Hematopoietic multipotent progenitor cell treated with erythropoietin and hydrocortisone succinate and interleukin-3 and kit ligand, for 8 days (in vitro differentiated cells): ENCODE results near the gene MMGT1.
"Not testable (repeated sequence)": the region's sequence is repeated elsewhere in the genome, so short reads cannot be mapped to it uniquely, and the experiment has no call there.

Source experiments
- DNase-seq: peaks from one replicate; pipeline ENCODE4 v3.0.0-alpha.2; 2015

MMGT1 gene

DNA sequence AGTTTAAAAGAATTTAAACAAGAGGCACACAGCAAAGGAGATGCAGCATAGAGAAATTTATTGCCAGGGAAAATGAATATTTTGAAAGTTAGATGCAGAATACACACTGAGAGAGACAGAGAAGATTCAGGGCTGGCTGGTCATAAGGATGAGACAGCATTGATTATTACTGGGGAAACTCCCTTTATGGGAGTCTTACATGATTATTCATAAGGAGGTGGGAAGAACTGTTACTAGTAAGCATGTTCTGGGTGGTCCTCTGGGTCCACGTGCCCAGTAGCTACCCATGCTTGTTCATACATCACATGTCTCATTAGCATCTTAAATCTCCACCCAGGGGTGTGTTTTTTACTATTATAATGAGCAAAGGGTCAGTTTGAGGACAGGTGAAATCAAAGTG lies 53.3 kb downstream of the MMGT1 start:
- not testable (repeated sequence) for DNase-seq

DNA sequence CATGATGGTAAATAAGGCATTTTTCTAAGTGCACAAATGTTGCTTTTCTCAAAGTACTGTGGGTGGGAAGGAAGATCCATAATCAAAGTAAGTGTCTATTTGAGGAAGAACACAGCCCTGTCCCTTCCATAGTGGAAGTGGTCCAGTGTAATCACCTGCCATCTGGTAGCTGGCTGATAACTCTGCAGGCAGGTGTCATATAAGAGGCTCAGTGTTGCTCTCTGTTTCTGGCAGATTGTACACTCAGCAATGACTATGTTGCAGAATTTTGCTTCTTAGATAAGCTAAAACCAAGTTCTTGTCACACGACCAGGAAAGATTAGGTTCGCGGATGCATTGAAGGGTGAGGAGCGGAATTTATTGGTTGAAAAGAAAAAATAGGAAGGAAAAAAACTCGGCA lies 59.4 kb downstream of the MMGT1 start:
- no peak for DNase-seq
